ENCODE measurements around the gene CCSAP.

The CCSAP gene

DNA sequence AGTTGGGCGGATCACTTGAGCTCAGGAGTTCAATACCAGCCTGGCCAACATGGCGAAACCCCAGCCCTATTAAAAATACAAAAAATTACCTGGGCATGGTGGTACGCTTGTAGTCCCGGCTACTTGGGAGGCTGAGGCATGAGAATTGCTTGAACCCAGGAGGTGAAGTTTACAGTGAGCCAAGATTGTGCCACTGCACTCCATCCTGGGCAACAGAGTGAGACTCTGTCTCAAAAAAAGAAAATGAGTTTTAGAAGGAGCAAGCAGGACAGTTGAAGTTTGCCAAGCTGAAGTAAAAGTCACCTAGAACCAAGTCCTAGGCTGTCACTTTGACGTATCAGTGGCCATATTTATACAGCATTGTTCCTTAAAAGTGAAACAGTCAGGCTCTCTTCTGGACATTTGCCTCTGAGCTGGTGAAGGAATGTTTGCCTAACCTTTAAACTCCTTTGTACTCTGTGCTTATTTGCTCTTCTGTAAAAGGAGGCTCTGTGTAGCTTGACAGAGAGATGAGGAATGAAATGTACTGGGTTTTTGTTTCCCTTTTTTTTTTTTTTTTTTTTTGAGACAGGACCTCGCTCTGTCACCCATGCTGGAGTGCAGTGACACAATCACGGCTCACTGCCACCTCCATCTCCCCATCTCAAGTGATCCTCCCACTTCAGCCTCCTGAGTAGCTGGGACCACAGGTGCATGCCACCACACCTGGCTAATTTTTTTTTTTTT is 69.2 kb downstream of the CCSAP start:
- ChIA-PET POLR2A (interaction anchor here (0.7 to 1.4 kb wide), 3 partner anchors 21 to 436 kb away, joined by 3 read pairs; no protein-coding TSS in a partner anchor), CTCF (interaction anchor here (0.6 to 1.4 kb wide), 5 partner anchors 13 to 284 kb away, joined by 3 to 8 read pairs (median 3); no protein-coding TSS in a partner anchor)
- Histone ChIP-seq H3K4me3 (ENCODE audit: low read depth, low read length) (no peak overlapping the region), H3K36me3 (ENCODE audit: control insufficient read depth in 2 of 2, insufficient read depth in 1 of 2, low read length in 2 of 2) (peaks cover 0 to 4% of the 10 kb centered on the region in 2 experiments; a peak in 1 of 3 replicates), H3K4me1 (ENCODE audit: control insufficient read depth, insufficient read depth, low read length) (peaks cover 30% of the 10 kb centered on the region), H3K9me3 (ENCODE audit: control insufficient read depth, insufficient read depth, low read depth, low read length) (no peaks in the 10 kb centered on the region), H3K27ac (ENCODE audit: extremely low read depth, low read depth, low read length) (no peak overlapping the region)
- TF ChIP-seq GLI2 (tag by site-specific recombination; IDR thresholded peaks at IDR 0.05; ENCODE audit: borderline replicate concordance, low read depth) (no peak), ZFP69B (tag by site-specific recombination; IDR thresholded peaks at IDR 0.05) (peak; percentile 88), ZNF600 (tag by site-specific recombination; IDR thresholded peaks at IDR 0.05) (peak; percentile 35; the same call in 1 of the 2 replicates), ZNF2 (tag by site-specific recombination; IDR thresholded peaks at IDR 0.05) (no peak), ZEB2 (tag by site-specific recombination; IDR thresholded peaks at IDR 0.05) (0 out of 2 replicates have a peak, but pooled peaks have one; percentile 35), ZNF121 (tag by site-specific recombination; IDR thresholded peaks at IDR 0.05) (peak; percentile 52; the same call in 1 of the 2 replicates)
- TF ChIP-seq, protein P1, sequence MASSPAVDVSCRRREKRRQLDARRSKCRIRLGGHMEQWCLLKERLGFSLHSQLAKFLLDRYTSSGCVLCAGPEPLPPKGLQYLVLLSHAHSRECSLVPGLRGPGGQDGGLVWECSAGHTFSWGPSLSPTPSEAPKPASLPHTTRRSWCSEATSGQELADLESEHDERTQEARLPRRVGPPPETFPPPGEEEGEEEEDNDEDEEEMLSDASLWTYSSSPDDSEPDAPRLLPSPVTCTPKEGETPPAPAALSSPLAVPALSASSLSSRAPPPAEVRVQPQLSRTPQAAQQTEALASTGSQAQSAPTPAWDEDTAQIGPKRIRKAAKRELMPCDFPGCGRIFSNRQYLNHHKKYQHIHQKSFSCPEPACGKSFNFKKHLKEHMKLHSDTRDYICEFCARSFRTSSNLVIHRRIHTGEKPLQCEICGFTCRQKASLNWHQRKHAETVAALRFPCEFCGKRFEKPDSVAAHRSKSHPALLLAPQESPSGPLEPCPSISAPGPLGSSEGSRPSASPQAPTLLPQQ (tag by site-specific recombination; IDR thresholded peaks at IDR 0.05), result peak; percentile 45; the same call in 1 of the 2 replicates
- TF ChIP-seq, protein P2, sequence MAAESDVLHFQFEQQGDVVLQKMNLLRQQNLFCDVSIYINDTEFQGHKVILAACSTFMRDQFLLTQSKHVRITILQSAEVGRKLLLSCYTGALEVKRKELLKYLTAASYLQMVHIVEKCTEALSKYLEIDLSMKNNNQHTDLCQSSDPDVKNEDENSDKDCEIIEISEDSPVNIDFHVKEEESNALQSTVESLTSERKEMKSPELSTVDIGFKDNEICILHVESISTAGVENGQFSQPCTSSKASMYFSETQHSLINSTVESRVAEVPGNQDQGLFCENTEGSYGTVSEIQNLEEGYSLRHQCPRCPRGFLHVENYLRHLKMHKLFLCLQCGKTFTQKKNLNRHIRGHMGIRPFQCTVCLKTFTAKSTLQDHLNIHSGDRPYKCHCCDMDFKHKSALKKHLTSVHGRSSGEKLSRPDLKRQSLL (tag by site-specific recombination; IDR thresholded peaks at IDR 0.05), result peak; percentile 55; the same call in 1 of the 2 replicates
- TF ChIP-seq, protein P3, sequence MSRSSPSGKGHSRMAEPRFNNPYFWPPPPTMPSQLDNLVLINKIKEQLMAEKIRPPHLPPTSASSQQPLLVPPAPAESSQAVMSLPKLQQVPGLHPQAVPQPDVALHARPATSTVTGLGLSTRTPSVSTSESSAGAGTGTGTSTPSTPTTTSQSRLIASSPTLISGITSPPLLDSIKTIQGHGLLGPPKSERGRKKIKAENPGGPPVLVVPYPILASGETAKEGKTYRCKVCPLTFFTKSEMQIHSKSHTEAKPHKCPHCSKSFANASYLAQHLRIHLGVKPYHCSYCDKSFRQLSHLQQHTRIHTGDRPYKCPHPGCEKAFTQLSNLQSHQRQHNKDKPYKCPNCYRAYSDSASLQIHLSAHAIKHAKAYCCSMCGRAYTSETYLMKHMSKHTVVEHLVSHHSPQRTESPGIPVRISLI (tag by site-specific recombination; IDR thresholded peaks at IDR 0.05), result peak; percentile 95

DNA sequence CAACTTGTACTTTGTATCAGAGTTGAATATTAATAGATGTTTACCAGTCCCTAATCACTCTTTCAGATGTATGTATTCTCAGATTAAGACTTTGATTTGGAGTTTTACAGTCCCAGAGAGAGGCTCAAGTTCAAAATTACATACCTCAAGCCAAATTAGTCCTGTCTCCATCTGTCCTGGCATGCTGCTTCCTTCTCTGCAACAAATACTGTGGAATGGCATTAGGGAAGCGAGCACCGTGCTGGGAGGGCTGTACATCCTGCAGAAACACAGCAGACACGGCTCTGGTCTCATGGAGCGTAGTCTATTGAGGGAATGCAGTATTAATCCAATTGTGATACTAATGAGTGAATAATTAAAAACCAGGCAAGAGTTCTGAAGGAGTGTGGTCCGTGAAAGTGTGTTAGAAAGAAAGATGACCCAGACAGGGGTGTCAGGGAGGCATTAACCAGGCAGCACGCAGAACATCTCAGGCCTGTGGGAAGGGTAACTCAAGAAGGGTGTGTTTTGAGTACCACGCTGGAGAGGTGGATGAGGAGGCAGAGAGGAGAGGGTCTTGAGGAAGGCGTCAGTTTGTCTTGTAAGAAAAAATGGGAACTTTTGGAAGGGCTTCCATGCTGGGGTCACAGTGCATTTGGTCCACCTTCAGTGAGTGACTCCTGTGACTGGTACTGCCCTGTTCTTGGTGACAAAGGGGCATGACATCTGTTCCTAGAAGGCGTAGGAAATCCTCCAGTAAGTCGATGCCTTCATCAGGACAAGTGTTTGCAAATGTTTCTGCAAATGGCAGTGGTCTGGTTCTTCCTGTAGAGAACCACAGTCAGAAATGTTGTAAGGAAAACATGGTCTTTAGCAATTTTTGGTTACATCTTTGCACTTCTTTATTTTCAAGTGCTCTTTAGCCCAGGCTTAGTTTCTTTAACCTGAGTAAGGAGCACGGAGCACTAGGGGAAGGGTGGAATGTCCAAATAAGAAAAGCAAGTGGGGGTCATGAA is 70.4 kb downstream of the CCSAP start:
- H3K27ac ChIP-seq (ENCODE audit: extremely low read depth, low read depth, low read length), result no peak overlapping the region
- CTCF ChIA-PET, result interaction anchor here (1.1 to 1.4 kb wide), 2 partner anchors 14 to 128 kb away, joined by 3 to 8 read pairs; no protein-coding TSS in a partner anchor
- peaks cover 0 to 3% of the 10 kb centered on the region in 2 experiments; a peak in 1 of 3 replicates for H3K36me3 ChIP-seq (ENCODE audit: control insufficient read depth in 2 of 2, insufficient read depth in 1 of 2, low read length in 2 of 2)
- H3K4me3 ChIP-seq (ENCODE audit: low read depth, low read length), result peak overlapping the region; percentile 70
- POLR2A ChIA-PET, result interaction anchor here (1.1 to 1.5 kb wide), 3 partner anchors 22 to 236 kb away, joined by 3 to 5 read pairs (median 3); partner anchors contain the start of gene NUP133
- H3K9me3 ChIP-seq (ENCODE audit: control insufficient read depth, insufficient read depth, low read depth, low read length), result no peaks in the 10 kb centered on the region
- H3K4me1 ChIP-seq (ENCODE audit: control insufficient read depth, insufficient read depth, low read length), result peaks cover 30% of the 10 kb centered on the region
- TF ChIP-seq, protein P4, sequence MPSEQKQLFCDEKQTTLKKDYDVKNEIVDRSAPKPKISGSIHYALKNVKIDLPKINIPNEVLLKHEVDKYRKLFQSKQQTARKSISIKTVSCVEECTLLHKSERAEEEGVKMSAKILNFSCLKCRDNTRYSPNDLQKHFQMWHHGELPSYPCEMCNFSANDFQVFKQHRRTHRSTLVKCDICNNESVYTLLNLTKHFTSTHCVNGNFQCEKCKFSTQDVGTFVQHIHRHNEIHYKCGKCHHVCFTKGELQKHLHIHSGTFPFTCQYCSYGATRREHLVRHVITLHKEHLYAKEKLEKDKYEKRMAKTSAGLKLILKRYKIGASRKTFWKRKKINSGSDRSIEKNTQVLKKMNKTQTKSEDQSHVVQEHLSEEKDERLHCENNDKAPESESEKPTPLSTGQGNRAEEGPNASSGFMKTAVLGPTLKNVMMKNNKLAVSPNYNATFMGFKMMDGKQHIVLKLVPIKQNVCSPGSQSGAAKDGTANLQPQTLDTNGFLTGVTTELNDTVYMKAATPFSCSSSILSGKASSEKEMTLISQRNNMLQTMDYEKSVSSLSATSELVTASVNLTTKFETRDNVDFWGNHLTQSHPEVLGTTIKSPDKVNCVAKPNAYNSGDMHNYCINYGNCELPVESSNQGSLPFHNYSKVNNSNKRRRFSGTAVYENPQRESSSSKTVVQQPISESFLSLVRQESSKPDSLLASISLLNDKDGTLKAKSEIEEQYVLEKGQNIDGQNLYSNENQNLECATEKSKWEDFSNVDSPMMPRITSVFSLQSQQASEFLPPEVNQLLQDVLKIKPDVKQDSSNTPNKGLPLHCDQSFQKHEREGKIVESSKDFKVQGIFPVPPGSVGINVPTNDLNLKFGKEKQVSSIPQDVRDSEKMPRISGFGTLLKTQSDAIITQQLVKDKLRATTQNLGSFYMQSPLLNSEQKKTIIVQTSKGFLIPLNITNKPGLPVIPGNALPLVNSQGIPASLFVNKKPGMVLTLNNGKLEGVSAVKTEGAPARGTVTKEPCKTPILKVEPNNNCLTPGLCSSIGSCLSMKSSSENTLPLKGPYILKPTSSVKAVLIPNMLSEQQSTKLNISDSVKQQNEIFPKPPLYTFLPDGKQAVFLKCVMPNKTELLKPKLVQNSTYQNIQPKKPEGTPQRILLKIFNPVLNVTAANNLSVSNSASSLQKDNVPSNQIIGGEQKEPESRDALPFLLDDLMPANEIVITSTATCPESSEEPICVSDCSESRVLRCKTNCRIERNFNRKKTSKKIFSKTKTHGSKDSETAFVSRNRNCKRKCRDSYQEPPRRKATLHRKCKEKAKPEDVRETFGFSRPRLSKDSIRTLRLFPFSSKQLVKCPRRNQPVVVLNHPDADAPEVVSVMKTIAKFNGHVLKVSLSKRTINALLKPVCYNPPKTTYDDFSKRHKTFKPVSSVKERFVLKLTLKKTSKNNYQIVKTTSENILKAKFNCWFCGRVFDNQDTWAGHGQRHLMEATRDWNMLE (tag by site-specific recombination; conservative IDR thresholded peaks at IDR 0.05; ENCODE audit: low read depth), result no peak
- TF ChIP-seq, protein P5, sequence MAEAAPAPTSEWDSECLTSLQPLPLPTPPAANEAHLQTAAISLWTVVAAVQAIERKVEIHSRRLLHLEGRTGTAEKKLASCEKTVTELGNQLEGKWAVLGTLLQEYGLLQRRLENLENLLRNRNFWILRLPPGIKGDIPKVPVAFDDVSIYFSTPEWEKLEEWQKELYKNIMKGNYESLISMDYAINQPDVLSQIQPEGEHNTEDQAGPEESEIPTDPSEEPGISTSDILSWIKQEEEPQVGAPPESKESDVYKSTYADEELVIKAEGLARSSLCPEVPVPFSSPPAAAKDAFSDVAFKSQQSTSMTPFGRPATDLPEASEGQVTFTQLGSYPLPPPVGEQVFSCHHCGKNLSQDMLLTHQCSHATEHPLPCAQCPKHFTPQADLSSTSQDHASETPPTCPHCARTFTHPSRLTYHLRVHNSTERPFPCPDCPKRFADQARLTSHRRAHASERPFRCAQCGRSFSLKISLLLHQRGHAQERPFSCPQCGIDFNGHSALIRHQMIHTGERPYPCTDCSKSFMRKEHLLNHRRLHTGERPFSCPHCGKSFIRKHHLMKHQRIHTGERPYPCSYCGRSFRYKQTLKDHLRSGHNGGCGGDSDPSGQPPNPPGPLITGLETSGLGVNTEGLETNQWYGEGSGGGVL (tag by site-specific recombination; IDR thresholded peaks at IDR 0.05), result no peak
- TF ChIP-seq ZNF114 (tag by site-specific recombination; IDR thresholded peaks at IDR 0.05) (no peak), KLF16 (tag by site-specific recombination; IDR thresholded peaks at IDR 0.05) (no peak), GFI1B (tag by site-specific recombination; IDR thresholded peaks at IDR 0.05) (no peak), ZNF544 (tag by site-specific recombination; IDR thresholded peaks at IDR 0.05) (no peak), ZNF335 (tag by site-specific recombination; conservative IDR thresholded peaks at IDR 0.05) (no peak), ZSCAN30 (tag by site-specific recombination; IDR thresholded peaks at IDR 0.05) (no peak), ZNF555 (tag by site-specific recombination; conservative IDR thresholded peaks at IDR 0.05) (no peak), TRIM28 (IDR thresholded peaks at IDR 0.05; ENCODE audit: borderline replicate concordance, low read length) (0 out of 2 replicates have a peak, but pooled peaks have one; percentile 28)
